ENCODE measurements around the gene KAT8. TPM values are rescaled to one million over a fixed set of nuclear protein-coding genes. Genes with fewer than 3 reads are reported as not detected.

The KAT8 gene
- total and polyA plus RNA-seq, 2 experiments from 2014 or later = 33.9 to 44.2 TPM

DNA sequence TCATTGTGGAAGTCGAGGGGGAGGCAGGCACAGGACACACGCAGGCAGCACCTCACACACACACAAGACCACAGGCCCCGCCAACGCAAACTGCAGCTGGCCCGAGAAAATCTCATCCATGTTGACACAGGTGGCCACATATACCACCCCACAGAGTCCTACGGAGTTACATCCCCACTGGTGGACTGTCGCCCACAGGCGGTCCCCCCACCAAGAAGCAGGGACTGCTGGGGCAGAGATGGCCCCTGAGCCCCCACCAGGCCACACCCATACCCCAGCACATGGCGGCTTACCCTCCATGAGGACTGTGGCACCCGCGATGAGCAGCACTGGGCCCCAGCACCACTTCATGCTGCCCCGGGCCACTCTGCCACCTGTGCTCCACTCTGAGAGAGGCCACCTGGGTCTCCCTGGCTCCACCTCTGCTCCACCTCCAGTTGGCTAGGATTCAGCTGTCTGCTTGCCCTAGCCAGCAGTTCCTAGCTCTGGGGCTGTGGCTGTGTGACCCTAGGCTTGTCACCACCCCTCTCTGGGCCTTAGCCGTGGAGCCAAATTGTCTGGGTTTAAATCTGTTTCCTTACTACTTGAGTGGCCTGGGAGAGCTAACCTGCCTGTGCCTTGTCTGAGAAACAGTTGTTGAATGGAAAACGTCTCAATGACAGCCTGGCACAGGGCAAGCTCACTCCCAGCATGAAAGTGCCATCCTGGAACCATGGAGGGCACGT is 28.8 kb upstream of the KAT8 start, which contains the start of gene PRSS53:
Gene PRSS53, minus strand, starts transcription at position 485 of the 725 bp plus-strand sequence. Its CDS starts 134 bp downstream, at position 351.
- H3K27ac ChIP-seq = no peak within 1 kb of the TSS
- WGBS (ENCODE audit: low lambda C conversion rate, missing lambda C conversion rate) = 88% methylated on average over 15 of the region's 15 CpGs
- no peaks in the 10 kb centered on the region for H3K27me3 ChIP-seq
- no peak for DNase-seq (ENCODE audit: low spot score)
- no peaks in the 10 kb centered on the region for H3K9me2 ChIP-seq (replicated peaks; ENCODE audit: insufficient read depth)
- TF ChIP-seq EZH2 (IDR thresholded peaks at IDR 0.05; ENCODE audit: borderline replicate concordance) = no peak
- TF ChIP-seq EZH2phosphoT487 (IDR thresholded peaks at IDR 0.05; ENCODE audit: low read depth, severe bottlenecking, unreplicated experiment) = no peak
- TF ChIP-seq, protein P1, sequence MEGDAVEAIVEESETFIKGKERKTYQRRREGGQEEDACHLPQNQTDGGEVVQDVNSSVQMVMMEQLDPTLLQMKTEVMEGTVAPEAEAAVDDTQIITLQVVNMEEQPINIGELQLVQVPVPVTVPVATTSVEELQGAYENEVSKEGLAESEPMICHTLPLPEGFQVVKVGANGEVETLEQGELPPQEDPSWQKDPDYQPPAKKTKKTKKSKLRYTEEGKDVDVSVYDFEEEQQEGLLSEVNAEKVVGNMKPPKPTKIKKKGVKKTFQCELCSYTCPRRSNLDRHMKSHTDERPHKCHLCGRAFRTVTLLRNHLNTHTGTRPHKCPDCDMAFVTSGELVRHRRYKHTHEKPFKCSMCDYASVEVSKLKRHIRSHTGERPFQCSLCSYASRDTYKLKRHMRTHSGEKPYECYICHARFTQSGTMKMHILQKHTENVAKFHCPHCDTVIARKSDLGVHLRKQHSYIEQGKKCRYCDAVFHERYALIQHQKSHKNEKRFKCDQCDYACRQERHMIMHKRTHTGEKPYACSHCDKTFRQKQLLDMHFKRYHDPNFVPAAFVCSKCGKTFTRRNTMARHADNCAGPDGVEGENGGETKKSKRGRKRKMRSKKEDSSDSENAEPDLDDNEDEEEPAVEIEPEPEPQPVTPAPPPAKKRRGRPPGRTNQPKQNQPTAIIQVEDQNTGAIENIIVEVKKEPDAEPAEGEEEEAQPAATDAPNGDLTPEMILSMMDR (IDR thresholded peaks at IDR 0.05; ENCODE audit: poor library complexity) = no peak
- H3K4me3 ChIP-seq = no peak within 1 kb of the TSS
- no peak within 1 kb of the TSS for H2AFZ ChIP-seq
- H3K36me3 ChIP-seq (replicated peaks; ENCODE audit: insufficient read depth, low read depth) = no peaks in the 10 kb centered on the region
- no peak within 1 kb of the TSS for H3K4me2 ChIP-seq
- H3K9me3 ChIP-seq (ENCODE audit: low read depth) = no peaks in the 10 kb centered on the region
- no peaks in the 10 kb centered on the region for H3K4me1 ChIP-seq (ENCODE audit: insufficient read depth)
- no peaks in the 10 kb centered on the region for H4K20me1 ChIP-seq (ENCODE audit: insufficient read depth, poor library complexity, severe bottlenecking)
- peaks cover 12% of the 10 kb centered on the region for H3K79me2 ChIP-seq

DNA sequence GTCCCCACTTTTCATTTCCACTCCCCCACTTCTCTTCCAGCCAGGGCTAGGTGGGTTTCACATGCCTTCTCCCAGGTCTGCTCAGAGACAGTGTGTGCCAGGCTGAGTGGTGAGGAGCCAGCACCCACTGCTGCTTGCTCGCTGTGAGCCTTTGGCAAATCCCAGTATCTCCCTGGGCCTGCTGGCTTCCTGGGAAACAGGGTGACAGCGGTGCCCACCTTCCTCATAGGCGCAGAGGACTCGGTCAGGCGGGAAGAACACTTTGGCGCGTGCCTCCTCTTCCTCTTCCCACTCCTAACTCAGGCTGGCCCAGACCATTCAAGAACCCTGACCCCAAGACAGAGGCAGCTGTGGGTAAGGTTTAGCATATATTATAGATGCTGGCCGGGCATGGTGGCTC is 28.3 kb upstream of the KAT8 start:
- 97% methylated on average over 8 of the region's 8 CpGs for WGBS (ENCODE audit: low lambda C conversion rate, missing lambda C conversion rate)
- no peak overlapping the region for H3K27ac ChIP-seq
- no peak for DNase-seq (ENCODE audit: low spot score)
- no peaks in the 10 kb centered on the region for H3K36me3 ChIP-seq (replicated peaks; ENCODE audit: insufficient read depth, low read depth)
- H3K27me3 ChIP-seq = no peaks in the 10 kb centered on the region
- no peaks in the 10 kb centered on the region for H4K20me1 ChIP-seq (ENCODE audit: insufficient read depth, poor library complexity, severe bottlenecking)
- H3K9me2 ChIP-seq (replicated peaks; ENCODE audit: insufficient read depth) = no peaks in the 10 kb centered on the region
- H3K4me1 ChIP-seq (ENCODE audit: insufficient read depth) = no peaks in the 10 kb centered on the region
- H3K4me2 ChIP-seq = no peak overlapping the region
- no peak overlapping the region for H2AFZ ChIP-seq
- peaks cover 14% of the 10 kb centered on the region for H3K79me2 ChIP-seq
- H3K4me3 ChIP-seq = no peak overlapping the region
- TF ChIP-seq EZH2phosphoT487 (IDR thresholded peaks at IDR 0.05; ENCODE audit: low read depth, severe bottlenecking, unreplicated experiment) = no peak
- TF ChIP-seq, protein P1 (IDR thresholded peaks at IDR 0.05; ENCODE audit: poor library complexity) = no peak
- no peak for TF ChIP-seq EZH2 (IDR thresholded peaks at IDR 0.05; ENCODE audit: borderline replicate concordance)
- H3K9me3 ChIP-seq (ENCODE audit: low read depth) = no peaks in the 10 kb centered on the region

GRCh38 chr16:31090540-31090939 is 26.9 kb upstream of the KAT8 start:
- H3K9me3 ChIP-seq (ENCODE audit: low read depth) = no peaks in the 10 kb centered on the region
- TF ChIP-seq EZH2 (IDR thresholded peaks at IDR 0.05; ENCODE audit: borderline replicate concordance) = no peak
- TF ChIP-seq EZH2phosphoT487 (IDR thresholded peaks at IDR 0.05; ENCODE audit: low read depth, severe bottlenecking, unreplicated experiment) = no peak
- TF ChIP-seq, protein P1 (IDR thresholded peaks at IDR 0.05; ENCODE audit: poor library complexity) = no peak
- no peak overlapping the region for H3K4me3 ChIP-seq
- peaks cover 14% of the 10 kb centered on the region for H3K79me2 ChIP-seq
- no peak overlapping the region for H2AFZ ChIP-seq
- no peak overlapping the region for H3K27ac ChIP-seq
- H4K20me1 ChIP-seq (ENCODE audit: insufficient read depth, poor library complexity, severe bottlenecking) = no peaks in the 10 kb centered on the region
- peak; percentile 8 for DNase-seq (ENCODE audit: low spot score)
- WGBS (ENCODE audit: low lambda C conversion rate, missing lambda C conversion rate) = 96% methylated on average over 2 of the region's 2 CpGs
- H3K9me2 ChIP-seq (replicated peaks; ENCODE audit: insufficient read depth) = no peaks in the 10 kb centered on the region
- H3K4me2 ChIP-seq = no peak overlapping the region
- no peaks in the 10 kb centered on the region for H3K27me3 ChIP-seq
- no peaks in the 10 kb centered on the region for H3K4me1 ChIP-seq (ENCODE audit: insufficient read depth)
- no peaks in the 10 kb centered on the region for H3K36me3 ChIP-seq (replicated peaks; ENCODE audit: insufficient read depth, low read depth)

All from hepatocyte (in vitro differentiated cells).